Measurements from ENCODE around the gene NBEAL1. TPM values are rescaled to one million over a fixed set of nuclear protein-coding genes. Genes with fewer than 3 reads are reported as not detected.
"Not testable (repeated sequence)": the region's sequence is repeated elsewhere in the genome, so short reads cannot be mapped to it uniquely, and the experiment has no call there.

The NBEAL1 gene
- total RNA-seq, 4 donors from 2014 or later = 33.3 to 51.6 (median 48.4) TPM

- 73 to 78% methylated on average over 2 of the region's 2 CpGs for WGBS, 2 donors
These were observed 68.7 kb downstream of the NBEAL1 start for GRCh38 chr2:203083328-203083727.

GRCh38 chr2:203086381-203086780, 71.7 kb downstream of the NBEAL1 start:
- H3K9me3 ChIP-seq; DNase-seq (ENCODE audit: low spot score in 2 of 2); H3K27ac ChIP-seq; H3K4me3 ChIP-seq; H3K27me3 ChIP-seq: not testable (repeated sequence)
- Histone ChIP-seq H3K4me1 (peaks cover 0 to 10% (median 0%) of the 10 kb centered on the region in 4 donors), H3K36me3 (peaks cover 0 to 36% (median 0%) of the 10 kb centered on the region in 3 donors)
- 96 to 100% methylated on average over 1 of the region's 1 CpG for WGBS, 2 donors

More at GRCh38 chr2:203083328-203083727, 68.7 kb downstream of the NBEAL1 start:
- Histone ChIP-seq H3K4me3 (no peak overlapping the region), H3K27ac (no peak overlapping the region), H3K27me3 (no peaks in the 10 kb centered on the region), H3K36me3 (peaks cover 0 to 34% (median 0%) of the 10 kb centered on the region in 3 donors), H3K9me3 (no peaks in the 10 kb centered on the region), H3K4me1 (peaks cover 0 to 15% (median 0%) of the 10 kb centered on the region in 4 donors)
- DNase-seq (ENCODE audit: low spot score in 2 of 2) = no peak
- no peak for TF ChIP-seq POLR2A (IDR thresholded peaks at IDR 0.05)
- no peak for TF ChIP-seq EP300 (IDR thresholded peaks at IDR 0.05)
- no peak for TF ChIP-seq CTCF (IDR thresholded peaks at IDR 0.05)

GRCh38 chr2:203090721-203091120, 76.0 kb downstream of the NBEAL1 start:
- H3K27ac ChIP-seq; H3K9me3 ChIP-seq; H3K27me3 ChIP-seq; H3K4me1 ChIP-seq; H3K4me3 ChIP-seq; DNase-seq (ENCODE audit: low spot score in 2 of 2): not testable (repeated sequence)
- WGBS, 2 donors = 98% methylated on average over 4 of the region's 4 CpGs
- H3K36me3 ChIP-seq = peaks cover 0 to 38% (median 0%) of the 10 kb centered on the region in 3 donors

GRCh38 chr2:203097735-203098134, 83.1 kb downstream of the NBEAL1 start:
- Histone ChIP-seq H3K9me3 (no peaks in the 10 kb centered on the region), H3K4me3 (no peak overlapping the region), H3K27ac (no peak overlapping the region), H3K4me1 (no peaks in the 10 kb centered on the region), H3K27me3 (no peaks in the 10 kb centered on the region), H3K36me3 (peaks cover 0 to 73% (median 0%) of the 10 kb centered on the region in 3 donors)
- WGBS, 2 donors = 63 to 64% methylated on average over 1 of the region's 1 CpG
- TF ChIP-seq CTCF (IDR thresholded peaks at IDR 0.05) = no peak
- no peak for TF ChIP-seq EP300 (IDR thresholded peaks at IDR 0.05)
- no peak for TF ChIP-seq POLR2A (IDR thresholded peaks at IDR 0.05)
- DNase-seq (ENCODE audit: low spot score in 2 of 2) = no peak

- 45% methylated on average over 1 of the region's 1 CpG for WGBS, 2 donors
- H3K4me3 ChIP-seq; H3K4me1 ChIP-seq; H3K27me3 ChIP-seq; H3K27ac ChIP-seq; DNase-seq (ENCODE audit: low spot score in 2 of 2): not testable (repeated sequence)
- peaks cover 0 to 16% (median 2%) of the 10 kb centered on the region in 4 donors for H3K9me3 ChIP-seq
- peaks cover 0 to 80% (median 0%) of the 10 kb centered on the region in 3 donors for H3K36me3 ChIP-seq
These were observed 87.7 kb downstream of the NBEAL1 start for GRCh38 chr2:203102357-203102756.

GRCh38 chr2:203104273-203104672, 89.6 kb downstream of the NBEAL1 start:
- no peaks in the 10 kb centered on the region for H3K4me1 ChIP-seq
- no peak for TF ChIP-seq POLR2A (IDR thresholded peaks at IDR 0.05)
- TF ChIP-seq CTCF (IDR thresholded peaks at IDR 0.05) = no peak
- TF ChIP-seq EP300 (IDR thresholded peaks at IDR 0.05) = no peak
- peaks cover 0 to 16% (median 2%) of the 10 kb centered on the region in 4 donors for H3K9me3 ChIP-seq
- H3K27me3 ChIP-seq = no peaks in the 10 kb centered on the region
- DNase-seq (ENCODE audit: low spot score in 2 of 2) = no peak
- H3K4me3 ChIP-seq = no peak overlapping the region
- H3K36me3 ChIP-seq = peaks cover 0 to 87% (median 3%) of the 10 kb centered on the region in 3 donors
- H3K27ac ChIP-seq = no peak overlapping the region

GRCh38 chr2:203105996-203106395, 91.3 kb downstream of the NBEAL1 start:
- peaks cover 0 to 16% (median 2%) of the 10 kb centered on the region in 4 donors for H3K9me3 ChIP-seq
- H3K27me3 ChIP-seq = no peaks in the 10 kb centered on the region
- no peaks in the 10 kb centered on the region for H3K4me1 ChIP-seq
- H3K4me3 ChIP-seq = no peak overlapping the region
- H3K36me3 ChIP-seq = peaks cover 0 to 84% (median 3%) of the 10 kb centered on the region in 3 donors
- TF ChIP-seq EP300 (IDR thresholded peaks at IDR 0.05) (no peak), POLR2A (IDR thresholded peaks at IDR 0.05) (no peak), CTCF (IDR thresholded peaks at IDR 0.05) (no peak)
- DNase-seq (ENCODE audit: low spot score in 2 of 2) = no peak
- H3K27ac ChIP-seq = no peak overlapping the region

- not testable (repeated sequence) for DNase-seq (ENCODE audit: low spot score in 2 of 2); H3K27me3 ChIP-seq; H3K4me1 ChIP-seq; H3K27ac ChIP-seq; H3K9me3 ChIP-seq; H3K4me3 ChIP-seq
- H3K36me3 ChIP-seq = peaks cover 6 to 84% (median 7%) of the 10 kb centered on the region in 3 donors
- WGBS, 2 donors = 71% methylated on average over 4 of the region's 4 CpGs
These were observed 95.8 kb downstream of the NBEAL1 start for GRCh38 chr2:203110496-203110895.

Data from tibial nerve (tissue), 4 donors.